H1 (cell line): ENCODE measurements around the gene SGMS2. TPM values are rescaled to one million over a fixed set of nuclear protein-coding genes. Genes with fewer than 3 reads are reported as not detected.

Source experiments
- CTCF ChIA-PET: fragments of 300-600 bp; sonication (Branson Sonifier 250); formaldehyde crosslinking; loops from one replicate; lab custom pipeline; 2021; ENCODE audit not compliant: partially characterized antibody; lab: Charles Lee
- POLR2A ChIA-PET: fragments of 300-600 bp; sonication (Branson Sonifier 250); formaldehyde crosslinking; loops from one replicate; lab custom pipeline; 2021; ENCODE audit warnings: inconsistent platforms; ENCODE audit not compliant: partially characterized antibody; lab: Charles Lee
- DNase-seq, 2 experiments: peaks; one replicate each; pipeline versions ENCODE4 v3.0.0 to v3.0.0-alpha.2; 2010 to 2022; ENCODE audit warnings: low spot score in 2 of 2, low read depth in 1 of 2, mixed read lengths in 1 of 2
- FAIRE-seq: peaks from 2 replicates; lab custom pipeline; 2011; peaks lifted over from hg19 to GRCh38; lab: Jason Lieb, UNC
- H2AFZ ChIP-seq: 2 replicates; pipeline ENCODE4 v1.8.1; 2012; ENCODE audit warnings: low read length, inconsistent platforms
- H2AK5ac ChIP-seq: 2 replicates; pipeline ENCODE4 v1.6.1; 2013; ENCODE audit warnings: low read depth, low read length
- H2BK120ac ChIP-seq: replicated peaks from 2 replicates; pipeline ENCODE3; 2013; ENCODE audit warnings: low read depth, low read length, inconsistent platforms
- H2BK12ac ChIP-seq: 2 replicates; pipeline ENCODE4 v1.6.1; 2013; ENCODE audit warnings: low read depth, low read length
- H2BK15ac ChIP-seq: 2 replicates; pipeline ENCODE4 v1.6.1; 2013; ENCODE audit warnings: low read length
- H2BK20ac ChIP-seq: 2 replicates; pipeline ENCODE4 v1.6.1; 2013; ENCODE audit warnings: low read length
- H2BK5ac ChIP-seq: 2 replicates; pipeline ENCODE4 v1.6.1; 2013; ENCODE audit warnings: low read depth, low read length
- H3K14ac ChIP-seq: 2 replicates; pipeline ENCODE4 v1.6.1; 2013; ENCODE audit warnings: inconsistent platforms; ENCODE audit not compliant: insufficient read length
- H3K18ac ChIP-seq: 2 replicates; pipeline ENCODE4 v1.6.1; 2013; ENCODE audit warnings: low read length; ENCODE audit errors: extremely low read depth
- H3K23ac ChIP-seq: 2 replicates; pipeline ENCODE4 v1.6.1; 2013; ENCODE audit warnings: inconsistent platforms; ENCODE audit not compliant: insufficient read length
- H3K23me2 ChIP-seq: 2 replicates; pipeline ENCODE4 v1.6.1; 2013; ENCODE audit warnings: low read depth, low read length
- H3K27ac ChIP-seq: 2 replicates; pipeline ENCODE4 v1.6.1; 2011; ENCODE audit warnings: low read depth, low read length, inconsistent platforms
- H3K27me3 ChIP-seq, 4 experiments: replicated peaks in 1 of 4; 1 replicate in 1 of 4; 2 replicates in 3 of 4; pipeline versions ENCODE4 v1.6.1 to v1.8.1; 2011 to 2013; ENCODE audit warnings: low read length in 3 of 4, mild to moderate bottlenecking in 3 of 4, inconsistent platforms in 2 of 4, mixed read lengths in 2 of 4, moderate library complexity in 1 of 4; ENCODE audit not compliant: control insufficient read depth in 3 of 4, insufficient read depth in 3 of 4; ENCODE audit errors: extremely low read depth in 1 of 4
- H3K36me3 ChIP-seq, 4 experiments: 2 replicates each; pipeline versions ENCODE4 v1.6.1 to v1.8.1; 2011 to 2013; ENCODE audit warnings: mild to moderate bottlenecking in 4 of 4, low read length in 3 of 4, moderate library complexity in 2 of 4, control low read depth in 1 of 4, inconsistent platforms in 1 of 4; ENCODE audit not compliant: insufficient read depth in 4 of 4, control insufficient read depth in 2 of 4
- H3K4ac ChIP-seq: replicated peaks from 2 replicates; pipeline ENCODE3; 2013; ENCODE audit warnings: low read length, low read depth, mixed read lengths, inconsistent platforms; ENCODE audit not compliant: insufficient read length
- H3K4me1 ChIP-seq, 4 experiments: replicated peaks in 1 of 4; 1 replicate in 1 of 4; 2 replicates in 3 of 4; pipeline versions ENCODE4 v1.6.1 to v1.8.1; 2011 to 2013; ENCODE audit warnings: low read length in 3 of 4, inconsistent platforms in 2 of 4, mixed read lengths in 1 of 4; ENCODE audit not compliant: insufficient read depth in 4 of 4, control insufficient read depth in 3 of 4
- H3K4me2 ChIP-seq, 2 experiments: 2 replicates each; pipeline versions ENCODE4 v1.6.1 to v1.8.1; 2011 to 2013; ENCODE audit warnings: low read depth in 2 of 2, low read length in 2 of 2, control low read depth in 1 of 2, inconsistent platforms in 1 of 2, mild to moderate bottlenecking in 1 of 2; ENCODE audit not compliant: insufficient read depth in 1 of 2
- H3K4me3 ChIP-seq, 4 experiments: fragments of 200-600, 300-600 bp in 1 of 4; sonication (generic), shearing (Covaris generic), sonication (Bioruptor Twin) in 1 of 4; 2 replicates each; pipeline versions ENCODE4 v1.5.1 to v1.8.1; 2011 to 2016; ENCODE audit warnings: low read length in 4 of 4, low read depth in 3 of 4, control low read depth in 2 of 4, inconsistent platforms in 2 of 4, mild to moderate bottlenecking in 2 of 4, mixed read lengths in 1 of 4, moderate library complexity in 1 of 4; ENCODE audit not compliant: insufficient read depth in 2 of 4; ENCODE audit errors: extremely low read depth in 1 of 4
- H3K56ac ChIP-seq: replicated peaks from 2 replicates; pipeline ENCODE3; 2013; ENCODE audit warnings: low read depth, mild to moderate bottlenecking, mixed read lengths, low read length, inconsistent platforms; ENCODE audit not compliant: insufficient read length
- H3K79me1 ChIP-seq: 2 replicates; pipeline ENCODE4 v1.6.1; 2013; ENCODE audit warnings: low read depth, low read length, control low read depth
- H3K79me2 ChIP-seq, 2 experiments: 2 replicates each; pipeline versions ENCODE4 v1.6.1 to v1.8.1; 2012 to 2013; ENCODE audit warnings: low read length in 2 of 2, mild to moderate bottlenecking in 2 of 2, inconsistent platforms in 1 of 2; ENCODE audit not compliant: insufficient read depth in 2 of 2, control insufficient read depth in 1 of 2
- H3K9ac ChIP-seq, 4 experiments: replicated peaks in 1 of 4; 1 replicate in 1 of 4; 2 replicates in 3 of 4; pipeline versions ENCODE4 v1.6.1 to v1.8.1; 2011 to 2013; ENCODE audit warnings: low read depth in 3 of 4, low read length in 3 of 4, control low read depth in 2 of 4, mild to moderate bottlenecking in 2 of 4, moderate library complexity in 2 of 4, inconsistent platforms in 1 of 4; ENCODE audit errors: extremely low read depth in 1 of 4
- H3K9me3 ChIP-seq, 2 experiments: 2 replicates each; pipeline versions ENCODE4 v1.6.1 to v1.8.1; 2012 to 2013; ENCODE audit warnings: mild to moderate bottlenecking in 2 of 2, moderate library complexity in 2 of 2, control low read depth in 1 of 2, inconsistent platforms in 1 of 2, low read depth in 1 of 2, low read length in 1 of 2, mixed read lengths in 1 of 2; ENCODE audit not compliant: insufficient read depth in 2 of 2
- H4K20me1 ChIP-seq, 2 experiments: replicated peaks in 1 of 2; 2 replicates each; pipeline versions ENCODE3 to v1.8.1; 2011 to 2013; ENCODE audit warnings: inconsistent platforms in 2 of 2, low read length in 2 of 2, mild to moderate bottlenecking in 1 of 2; ENCODE audit not compliant: insufficient read depth in 2 of 2, control insufficient read depth in 1 of 2
- H4K5ac ChIP-seq: 2 replicates; pipeline ENCODE4 v1.6.1; 2013; ENCODE audit warnings: low read length, low read depth, mixed read lengths, inconsistent platforms; ENCODE audit not compliant: insufficient read length
- H4K8ac ChIP-seq: 2 replicates; pipeline ENCODE4 v1.8.0; 2013; ENCODE audit warnings: mild to moderate bottlenecking, moderate library complexity, low read length, inconsistent platforms; ENCODE audit not compliant: insufficient read depth; ENCODE audit errors: extremely low read depth
- H4K91ac ChIP-seq: replicated peaks from 2 replicates; pipeline ENCODE3; 2013; ENCODE audit warnings: low read length, mixed read lengths, inconsistent platforms; ENCODE audit not compliant: insufficient read length
- ASH2L ChIP-seq: fragments of 200-600, 300-600 bp; sonication (generic); IDR thresholded peaks from one replicate; pipeline ENCODE4 v1.7.1; 2017; ENCODE audit warnings: low read length
- ATF3 ChIP-seq: IDR thresholded peaks from 2 replicates; pipeline ENCODE4 v1.6.1; 2011; ENCODE audit warnings: low read depth, mild to moderate bottlenecking, low read length; ENCODE audit not compliant: insufficient read depth
- CREB1 ChIP-seq: IDR thresholded peaks from 2 replicates; pipeline ENCODE4 v1.6.1; 2012; ENCODE audit warnings: inconsistent platforms
- FOSL1 ChIP-seq: IDR thresholded peaks from 2 replicates; pipeline ENCODE4 v1.6.1; 2011; ENCODE audit warnings: mild to moderate bottlenecking, low read depth, low read length, moderate library complexity; ENCODE audit not compliant: insufficient read depth
- HDAC6 ChIP-seq: IDR thresholded peaks from one replicate; pipeline ENCODE4 v1.7.1; 2012; ENCODE audit warnings: low read depth, mild to moderate bottlenecking, inconsistent platforms, low read length, moderate library complexity
- KDM1A ChIP-seq: fragments of 200-600, 300-600 bp; sonication (generic); IDR thresholded peaks from 2 replicates; pipeline ENCODE4 v1.7.1; 2016; ENCODE audit warnings: mild to moderate bottlenecking, low read length, borderline replicate concordance
- KDM5A ChIP-seq: fragments of 200-600 bp; IDR thresholded peaks from 2 replicates; pipeline ENCODE4 v1.7.1; 2012; ENCODE audit warnings: mild to moderate bottlenecking, low read length, inconsistent platforms, mixed read lengths
- RBBP5 ChIP-seq: IDR thresholded peaks from 2 replicates; pipeline ENCODE4 v1.7.1; 2012; ENCODE audit warnings: low read depth, mild to moderate bottlenecking, inconsistent platforms, low read length, moderate library complexity, borderline replicate concordance
- RFX5 ChIP-seq: IDR thresholded peaks from 2 replicates; pipeline ENCODE4 v1.6.1; 2011; ENCODE audit warnings: low read depth, low read length, improper control_type of control experiment, borderline replicate concordance
- SIX5 ChIP-seq: IDR thresholded peaks from 2 replicates; pipeline ENCODE4 v1.6.1; 2011; ENCODE audit warnings: mild to moderate bottlenecking, low read depth, low read length
- TCF12 ChIP-seq: IDR thresholded peaks from 2 replicates; pipeline ENCODE4 v1.6.1; 2011; ENCODE audit warnings: low read depth, mild to moderate bottlenecking, low read length
- WGBS, 2 experiments: shearing (Covaris generic) in 1 of 2; methylation state at CpG; one replicate each; pipeline versions ENCODE4 v1.1.6 to v1.1.7; 2013 to 2015; ENCODE audit warnings: low lambda C conversion rate in 2 of 2, mixed read lengths in 2 of 2, inconsistent platforms in 1 of 2, low coverage in 1 of 2, missing lambda C conversion rate in 1 of 2; ENCODE audit not compliant: insufficient replicate concordance in 2 of 2, insufficient coverage in 1 of 2, insufficient read length in 1 of 2; ENCODE audit errors: extremely low coverage in 1 of 2, missing lambda C conversion rate in 1 of 2; 5-methylcytosine and 5-hydroxymethylcytosine counted together
- polyA plus RNA-seq, 7 experiments: library from polyadenylated mRNA; depleted of rRNA in 3 of 7; stranded (reverse) in 5 of 7; unstranded in 2 of 7; fragments of >200 nt in 5 of 7; fragments of 200-250 nt in 2 of 7; gene quantifications; 1 replicate in 5 of 7; 2 replicates in 1 of 7; 4 replicates in 1 of 7; pipeline versions ENCODE4 v1.2.1 to v1.2.3, GENCODE V29; 2011 to 2013; ENCODE audit warnings: missing spikeins in 2 of 7, mixed read lengths in 2 of 7
- total RNA-seq: library from RNA; stranded (reverse); fragmentation: NEBNext Ultra II Directional; extraction: Animal tissue kit (Norgen Biotek cat#: 25700); gene quantifications from 2 replicates; pipeline ENCODE4 v1.2.1, GENCODE V29; 2021
- TF ChIP-seq, protein P1 (sequence below): IDR thresholded peaks from 2 replicates; pipeline ENCODE4 v1.6.1; 2012; ENCODE audit warnings: inconsistent platforms
- TF ChIP-seq, protein P2 (sequence below): IDR thresholded peaks from 2 replicates; pipeline ENCODE4 v1.6.1; 2012; ENCODE audit warnings: inconsistent platforms

Gene SGMS2
- total and polyA plus RNA-seq, 2 of the 8 experiments (the other 6 are each of a cell fraction or from before 2014, with no cell fraction given): 0.04 to 1.3 TPM

- no peaks in the 10 kb centered on the region for H3K9me3 ChIP-seq
- H3K4ac ChIP-seq: no peak overlapping the region
- H3K9ac ChIP-seq: no peak overlapping the region
- no peak overlapping the region for H2BK5ac ChIP-seq
- H2BK20ac ChIP-seq: no peak overlapping the region
- no peak overlapping the region for H2AK5ac ChIP-seq
- ChIA-PET CTCF (interaction anchor here (0.7 to 2.0 kb wide), 5 partner anchors 10 to 261 kb away, joined by 3 to 6 read pairs (median 4); no protein-coding TSS in a partner anchor), POLR2A (interaction anchor here (0.9 kb wide), 1 partner anchor 28 kb away, joined by 3 read pairs; no protein-coding TSS in a partner anchor)
- 87% methylated on average over 4 of the region's 4 CpGs; no CpG with 5 or more reads in 1 of the 2 experiments for WGBS, 2 experiments
- H3K79me1 ChIP-seq: no peaks in the 10 kb centered on the region
- H3K4me1 ChIP-seq: 0 out of 7 replicates have a peak, but pooled peaks cover 0 to 3% (median 0%) of the 10 kb centered on the region in 4 experiments
- H3K27ac ChIP-seq: no peak overlapping the region
- DNase-seq: no peak
- no peak overlapping the region for H3K14ac ChIP-seq
- H2BK120ac ChIP-seq: no peak overlapping the region
- H2AFZ ChIP-seq: no peak overlapping the region
- H3K23me2 ChIP-seq: no peaks in the 10 kb centered on the region
- H4K5ac ChIP-seq: no peak overlapping the region
- H3K4me3 ChIP-seq: no peak overlapping the region
- H2BK15ac ChIP-seq: no peak overlapping the region
- no peak overlapping the region for H4K8ac ChIP-seq
- peaks cover 9 to 21% (median 19%) of the 10 kb centered on the region in 4 experiments for H3K27me3 ChIP-seq
- no peak overlapping the region for H3K18ac ChIP-seq
- FAIRE-seq: no peak
- H3K4me2 ChIP-seq: no peak overlapping the region
- no peaks in the 10 kb centered on the region for H3K79me2 ChIP-seq
- H4K91ac ChIP-seq: no peak overlapping the region
- H2BK12ac ChIP-seq: no peak overlapping the region
- H3K56ac ChIP-seq: no peak overlapping the region
- no peaks in the 10 kb centered on the region for H4K20me1 ChIP-seq
- H3K36me3 ChIP-seq: no peaks in the 10 kb centered on the region
- H3K23ac ChIP-seq: no peak overlapping the region
- no peak for TF ChIP-seq KDM1A
- no peak for TF ChIP-seq HDAC6
- TF ChIP-seq SIX5: no peak
- no peak for TF ChIP-seq CREB1
- no peak for TF ChIP-seq RBBP5
- TF ChIP-seq TCF12: no peak
- TF ChIP-seq, protein P1, sequence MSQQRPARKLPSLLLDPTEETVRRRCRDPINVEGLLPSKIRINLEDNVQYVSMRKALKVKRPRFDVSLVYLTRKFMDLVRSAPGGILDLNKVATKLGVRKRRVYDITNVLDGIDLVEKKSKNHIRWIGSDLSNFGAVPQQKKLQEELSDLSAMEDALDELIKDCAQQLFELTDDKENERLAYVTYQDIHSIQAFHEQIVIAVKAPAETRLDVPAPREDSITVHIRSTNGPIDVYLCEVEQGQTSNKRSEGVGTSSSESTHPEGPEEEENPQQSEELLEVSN: no peak
- no peak for TF ChIP-seq RFX5
- no peak for TF ChIP-seq ASH2L
- TF ChIP-seq, protein P2, sequence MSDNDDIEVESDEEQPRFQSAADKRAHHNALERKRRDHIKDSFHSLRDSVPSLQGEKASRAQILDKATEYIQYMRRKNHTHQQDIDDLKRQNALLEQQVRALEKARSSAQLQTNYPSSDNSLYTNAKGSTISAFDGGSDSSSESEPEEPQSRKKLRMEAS: no peak
- TF ChIP-seq ATF3: no peak
- TF ChIP-seq KDM5A: no peak
- TF ChIP-seq FOSL1: no peak
These were observed 6.4 kb downstream of the SGMS2 start for GRCh38 chr4:107831140-107831539.
